ENCODE data around the gene SLC6A3.

- no peak for TF ChIP-seq POLR2A (IDR thresholded peaks at IDR 0.05)
- no peak for TF ChIP-seq CTCF (IDR thresholded peaks at IDR 0.05 in 4 of 5, conservative IDR thresholded peaks at IDR 0.05 in 1 of 5)
Measured at GRCh38 chr5:1405539-1406530, 39.4 kb downstream of the SLC6A3 start.
